GM18508 (cell line): Measurements from ENCODE around the gene FER1L5.

Experiments used
- ATAC-seq: cut with Tn5 transposase; IDR thresholded peaks from one replicate; pipeline ENCODE4 v1.9.1; 2021; ENCODE audit warnings: moderate number of reproducible peaks; ENCODE audit not compliant: insufficient read depth, unreplicated experiment

Gene FER1L5

GRCh38 chr2:96642564-96643360, at the start of gene FER1L5:
FER1L5 (plus strand) TSS chr2:96642764; CDS start chr2:96642837, 73 bp downstream.
- no peak for ATAC-seq

- ATAC-seq = no peak
Measured at GRCh38 chr2:96594282-96594681, 48.3 kb upstream of the FER1L5 start.

- no peak for ATAC-seq
Measured at GRCh38 chr2:96594691-96595152, 47.8 kb upstream of the FER1L5 start.

- no peak for ATAC-seq
Measured at GRCh38 chr2:96596596-96596995, 46.0 kb upstream of the FER1L5 start.

- no peak for ATAC-seq
Measured at GRCh38 chr2:96599941-96600340, 42.6 kb upstream of the FER1L5 start.

- no peak for ATAC-seq
Measured at GRCh38 chr2:96601382-96602292, 40.9 kb upstream of the FER1L5 start.

GRCh38 chr2:96602330-96602823, 40.2 kb upstream of the FER1L5 start:
- no peak for ATAC-seq

GRCh38 chr2:96604104-96604503, 38.5 kb upstream of the FER1L5 start:
- ATAC-seq = no peak

- ATAC-seq = no peak
Measured at GRCh38 chr2:96608469-96609455, 33.8 kb upstream of the FER1L5 start.

GRCh38 chr2:96616128-96616527, 26.4 kb upstream of the FER1L5 start:
- ATAC-seq = no peak

- ATAC-seq = no peak
Measured at GRCh38 chr2:96616535-96616934, 26.0 kb upstream of the FER1L5 start.

- ATAC-seq = no peak
Measured at GRCh38 chr2:96617012-96617411, 25.6 kb upstream of the FER1L5 start.

- ATAC-seq = no peak
Measured at GRCh38 chr2:96618596-96619283, 23.8 kb upstream of the FER1L5 start.

- no peak for ATAC-seq
Measured at GRCh38 chr2:96622544-96622943, 20.0 kb upstream of the FER1L5 start.

- ATAC-seq = no peak
Measured at GRCh38 chr2:96623116-96623515, 19.4 kb upstream of the FER1L5 start.

- no peak for ATAC-seq
Measured at GRCh38 chr2:96625571-96626552, 16.7 kb upstream of the FER1L5 start.

GRCh38 chr2:96626553-96626942, 16.0 kb upstream of the FER1L5 start:
- no peak for ATAC-seq

GRCh38 chr2:96631804-96632435, 10.6 kb upstream of the FER1L5 start:
- no peak for ATAC-seq
